GM19463 (cell line): Measurements from ENCODE around the gene TSHZ2.

Source experiments
- ATAC-seq: cut with Tn5 transposase; IDR thresholded peaks from one replicate; pipeline ENCODE4 v1.9.1; 2021; ENCODE audit warnings: mild to moderate bottlenecking, moderate library complexity; ENCODE audit not compliant: unreplicated experiment

Gene TSHZ2

GRCh38 chr20:53269380-53269779 is 297.2 kb downstream of the TSHZ2 start:
- ATAC-seq: no peak

- ATAC-seq: no peak
Measured at GRCh38 chr20:53270792-53271375, 298.7 kb downstream of the TSHZ2 start.

- no peak for ATAC-seq
Measured at GRCh38 chr20:53274365-53274764, 302.2 kb downstream of the TSHZ2 start.

GRCh38 chr20:53274807-53275206 is 302.6 kb downstream of the TSHZ2 start:
- no peak for ATAC-seq

GRCh38 chr20:53276143-53276542 is 304.0 kb downstream of the TSHZ2 start:
- no peak for ATAC-seq

GRCh38 chr20:53278555-53278954 is 306.4 kb downstream of the TSHZ2 start:
- ATAC-seq: no peak

- no peak for ATAC-seq
Measured at GRCh38 chr20:53279735-53280134, 307.6 kb downstream of the TSHZ2 start.

- ATAC-seq: no peak
Measured at GRCh38 chr20:53281557-53282117, 309.5 kb downstream of the TSHZ2 start.

GRCh38 chr20:53282217-53282955 is 310.2 kb downstream of the TSHZ2 start:
- no peak for ATAC-seq

- no peak for ATAC-seq
Measured at GRCh38 chr20:53283011-53283410, 310.9 kb downstream of the TSHZ2 start.

GRCh38 chr20:53283597-53283996 is 311.4 kb downstream of the TSHZ2 start:
- ATAC-seq: no peak

GRCh38 chr20:53284256-53284655 is 312.1 kb downstream of the TSHZ2 start:
- no peak for ATAC-seq

- ATAC-seq: no peak
Measured at GRCh38 chr20:53284696-53285095, 312.5 kb downstream of the TSHZ2 start.

GRCh38 chr20:53287357-53288042 is 315.3 kb downstream of the TSHZ2 start:
- ATAC-seq: no peak

- no peak for ATAC-seq
Measured at GRCh38 chr20:53291548-53291947, 319.4 kb downstream of the TSHZ2 start.

GRCh38 chr20:53292347-53292746 is 320.2 kb downstream of the TSHZ2 start:
- ATAC-seq: no peak

GRCh38 chr20:53294804-53295203 is 322.6 kb downstream of the TSHZ2 start:
- no peak for ATAC-seq

GRCh38 chr20:53296025-53296424 is 323.9 kb downstream of the TSHZ2 start:
- ATAC-seq: no peak

GRCh38 chr20:53296451-53297153 is 324.4 kb downstream of the TSHZ2 start:
- no peak for ATAC-seq

GRCh38 chr20:53297154-53297529 is 325.0 kb downstream of the TSHZ2 start:
- ATAC-seq: no peak

- no peak for ATAC-seq
Measured at GRCh38 chr20:53298260-53298659, 326.1 kb downstream of the TSHZ2 start.
